Measurements from ENCODE around the gene SKI.

- TF ChIP-seq CTCF (IDR thresholded peaks at IDR 0.05; ENCODE audit: low read length) (no peak), EZH2 (optimal IDR thresholded peaks at IDR 0.05; ENCODE audit: low read depth, low read length) (no peak), EZH2phosphoT487 (IDR thresholded peaks at IDR 0.05; ENCODE audit: low read length) (no peak)
Measured at GRCh38 chr1:2328676-2329455, 100.7 kb downstream of the SKI start.

All from MM.1S (cell line).